HCT116 (cell line): Measurements from ENCODE around the gene GPS1.

Source experiments
- CTCF ChIP-seq, 3 experiments: fragments of 200-600 bp in 1 of 3; sonication (generic) in 1 of 3; IDR thresholded peaks in 2 of 3; conservative IDR thresholded peaks in 1 of 3; 2 replicates each; pipeline ENCODE4 v1.5.1; 2012 to 2017; ENCODE audit warnings: low read depth in 2 of 3, low read length in 2 of 3, antibody characterized with exemption in 1 of 3, borderline replicate concordance in 1 of 3, control low read depth in 1 of 3, mild to moderate bottlenecking in 1 of 3, mixed read lengths in 1 of 3, mixed run types in 1 of 3, moderate library complexity in 1 of 3; ENCODE audit not compliant: insufficient read depth in 1 of 3
- POLR2AphosphoS5 ChIP-seq: IDR thresholded peaks from 2 replicates; pipeline ENCODE4 v1.6.1; 2011; ENCODE audit warnings: mild to moderate bottlenecking, low read depth, low read length, moderate library complexity

- TF ChIP-seq CTCF (IDR thresholded peaks at IDR 0.05 in 2 of 3, conservative IDR thresholded peaks at IDR 0.05 in 1 of 3; ENCODE audit: borderline replicate concordance in 1 of 3, insufficient read depth in 1 of 3, low read depth in 2 of 3, low read length in 2 of 3) (no peak), POLR2AphosphoS5 (no peak)
Measured at GRCh38 chr17:82046903-82047302, 4.8 kb upstream of the GPS1 start.
